ENCODE data around the gene SRSF2.

GRCh38 chr17:76722279-76722678 is 14.9 kb downstream of the SRSF2 start:
- no peak for TF ChIP-seq EZH2 (IDR thresholded peaks at IDR 0.05; ENCODE audit: insufficient read depth, poor library complexity, severe bottlenecking)
- no peak for TF ChIP-seq EZH2phosphoT487 (IDR thresholded peaks at IDR 0.05; ENCODE audit: insufficient read depth, low read depth)
